CD4-positive, alpha-beta T cell treated with Interferon gamma for 1 hour (primary cell): Measurements from ENCODE around the gene KLHDC7B.
"Not testable (repeated sequence)": the region's sequence is repeated elsewhere in the genome, so short reads cannot be mapped to it uniquely, and the experiment has no call there.

Experiments used
- DNase-seq: peaks from one replicate; pipeline ENCODE4 v3.0.0-alpha.2; 2020

Gene KLHDC7B

GRCh38 chr22:50518606-50519005, 27.1 kb upstream of the KLHDC7B start:
- DNase-seq: no peak

GRCh38 chr22:50519151-50519550, 26.5 kb upstream of the KLHDC7B start:
- DNase-seq: no peak

DNA sequence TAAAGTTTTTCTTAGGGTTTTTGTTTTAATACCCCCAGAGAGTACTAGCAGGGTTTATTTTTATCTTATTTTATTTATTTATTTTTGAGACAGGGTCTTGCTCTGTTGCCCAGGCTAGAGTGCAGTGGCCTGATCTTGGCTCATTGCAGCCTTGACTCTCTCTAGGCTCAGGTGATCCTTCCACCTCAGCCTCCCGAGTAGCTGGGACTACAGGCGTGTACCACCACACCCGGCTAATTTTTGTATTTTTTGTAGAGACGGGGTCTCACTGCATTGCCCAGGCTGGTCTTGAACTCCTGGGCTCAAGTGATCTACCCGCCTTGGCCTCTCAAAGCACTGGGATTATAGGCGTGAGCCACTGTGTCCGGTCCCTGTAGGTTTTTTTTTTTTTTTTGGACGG, 25.5 kb upstream of the KLHDC7B start:
- not testable (repeated sequence) for DNase-seq

GRCh38 chr22:50520826-50521453, 24.8 kb upstream of the KLHDC7B start:
- DNase-seq: no peak

GRCh38 chr22:50521710-50522109, 24.0 kb upstream of the KLHDC7B start:
- DNase-seq: no peak

DNA sequence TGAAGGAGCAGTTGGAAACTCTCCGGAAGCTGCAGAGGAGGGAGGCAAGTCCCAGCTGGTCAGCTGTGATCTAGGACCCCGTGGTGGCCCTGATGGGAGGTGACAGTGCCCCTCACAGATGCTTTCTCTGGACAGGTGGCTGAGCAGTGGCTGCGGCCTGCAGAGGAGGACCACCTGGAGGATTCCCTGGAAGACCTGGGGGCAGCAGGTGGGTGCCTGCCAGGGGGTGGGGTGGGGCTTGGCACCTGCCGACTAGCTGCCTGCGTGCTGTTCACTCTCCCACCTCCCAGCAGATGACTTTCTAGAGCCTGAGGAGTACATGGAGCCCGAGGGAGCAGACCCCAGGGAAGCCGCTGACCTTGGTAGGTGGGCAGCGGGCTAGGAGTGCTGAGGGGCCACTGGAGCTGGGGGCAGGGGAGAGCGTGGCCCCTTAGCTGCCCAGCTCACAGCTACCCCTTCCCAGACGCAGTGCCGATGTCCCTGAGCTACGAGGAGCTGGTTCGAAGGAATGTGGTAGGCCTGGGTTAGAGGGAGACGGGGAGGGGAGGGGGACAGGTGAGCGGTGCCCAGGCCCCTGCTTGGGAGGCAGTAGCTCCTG, 23.4 kb upstream of the KLHDC7B start:
- no peak for DNase-seq

DNA sequence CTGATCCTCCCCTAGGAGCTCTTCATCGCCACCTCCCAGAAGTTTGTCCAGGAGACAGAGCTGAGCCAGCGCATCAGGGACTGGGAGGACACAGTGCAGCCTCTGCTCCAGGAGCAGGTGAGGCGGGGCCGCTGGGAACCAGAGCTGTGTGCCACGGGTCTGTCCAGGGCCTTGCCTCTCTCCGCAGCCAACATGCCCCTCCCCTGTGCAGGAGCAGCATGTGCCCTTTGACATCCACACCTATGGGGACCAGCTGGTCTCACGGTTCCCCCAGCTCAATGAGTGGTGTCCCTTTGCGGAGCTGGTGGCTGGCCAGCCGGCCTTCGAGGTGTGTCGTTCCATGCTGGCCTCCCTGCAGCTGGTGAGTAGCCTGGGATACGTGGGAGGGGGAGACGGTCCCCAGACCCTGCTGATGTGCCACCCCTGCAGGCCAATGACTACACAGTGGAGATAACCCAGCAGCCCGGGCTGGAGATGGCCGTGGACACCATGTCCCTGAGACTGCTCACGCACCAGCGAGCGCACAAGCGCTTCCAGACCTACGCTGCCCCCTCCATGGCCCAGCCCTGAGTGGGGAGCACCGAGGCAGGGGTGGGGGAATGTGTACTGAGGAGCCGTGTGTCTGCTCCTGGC, 22.8 kb upstream of the KLHDC7B start:
- DNase-seq: no peak

GRCh38 chr22:50523458-50523805, 22.3 kb upstream of the KLHDC7B start:
- DNase-seq: no peak

- no peak for DNase-seq
Observed at GRCh38 chr22:50523806-50524675, 21.7 kb upstream of the KLHDC7B start.

GRCh38 chr22:50524676-50525103, 21.0 kb upstream of the KLHDC7B start:
- DNase-seq: no peak

DNA sequence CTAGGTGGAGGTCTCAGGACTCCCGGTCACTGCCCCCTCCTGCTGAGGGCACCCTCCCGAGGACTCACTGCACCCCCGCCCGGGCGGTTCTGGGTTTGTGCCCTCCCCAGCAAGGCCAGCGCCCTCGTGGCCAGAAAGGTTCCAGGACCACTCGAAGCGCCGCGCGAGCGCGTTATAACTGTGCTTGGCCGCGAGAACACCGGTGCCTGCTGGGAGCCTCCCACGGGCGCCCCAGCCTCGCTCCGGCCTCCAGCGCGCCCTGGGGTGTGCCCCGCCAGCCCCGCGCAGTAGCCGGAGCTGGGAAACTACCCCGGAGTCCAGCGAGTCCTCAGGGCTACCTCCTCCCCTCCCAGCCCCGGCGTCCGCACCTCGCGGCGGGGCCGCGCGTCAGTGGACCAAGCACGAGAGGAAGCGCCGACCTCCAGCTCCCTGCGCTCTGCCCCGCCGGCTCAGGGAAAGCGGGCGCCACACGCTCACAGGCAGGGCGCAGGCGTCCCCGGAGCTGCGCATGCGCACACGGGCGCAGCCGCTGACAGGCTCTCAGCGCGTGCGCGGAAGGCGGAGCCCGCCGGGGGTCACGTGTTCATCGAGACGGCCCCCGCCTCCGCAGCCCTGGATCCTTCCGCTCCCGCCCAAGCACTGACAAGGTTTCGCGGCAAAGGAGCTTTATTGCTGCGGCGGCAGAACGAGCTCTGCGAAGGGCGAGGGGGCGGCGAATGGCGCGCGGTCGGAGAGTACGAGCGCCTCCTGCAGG, 20.4 kb upstream of the KLHDC7B start, which contains the start of gene SCO2:
Gene SCO2 (minus strand): TSS at position 495 of the 754 bp plus-strand sequence. CDS start 1,187 bp downstream, outside the sequence.
- DNase-seq: peak; percentile 97

DNA sequence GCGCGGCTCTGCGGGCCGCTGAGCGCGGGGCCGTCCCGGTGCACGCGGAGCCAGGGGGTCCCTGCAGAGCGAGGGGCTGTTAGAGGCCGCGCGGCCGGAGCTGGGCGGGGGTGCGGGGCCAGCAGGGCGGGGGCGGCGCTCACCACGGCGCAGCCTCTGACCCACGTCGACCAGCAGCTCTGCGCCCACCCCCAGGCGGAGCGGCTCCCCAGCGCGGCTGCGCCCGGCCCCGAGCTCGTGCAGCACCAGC, 19.9 kb upstream of the KLHDC7B start:
- no peak for DNase-seq

GRCh38 chr22:50526108-50526833, 19.4 kb upstream of the KLHDC7B start:
- peak; percentile 86 for DNase-seq

DNA sequence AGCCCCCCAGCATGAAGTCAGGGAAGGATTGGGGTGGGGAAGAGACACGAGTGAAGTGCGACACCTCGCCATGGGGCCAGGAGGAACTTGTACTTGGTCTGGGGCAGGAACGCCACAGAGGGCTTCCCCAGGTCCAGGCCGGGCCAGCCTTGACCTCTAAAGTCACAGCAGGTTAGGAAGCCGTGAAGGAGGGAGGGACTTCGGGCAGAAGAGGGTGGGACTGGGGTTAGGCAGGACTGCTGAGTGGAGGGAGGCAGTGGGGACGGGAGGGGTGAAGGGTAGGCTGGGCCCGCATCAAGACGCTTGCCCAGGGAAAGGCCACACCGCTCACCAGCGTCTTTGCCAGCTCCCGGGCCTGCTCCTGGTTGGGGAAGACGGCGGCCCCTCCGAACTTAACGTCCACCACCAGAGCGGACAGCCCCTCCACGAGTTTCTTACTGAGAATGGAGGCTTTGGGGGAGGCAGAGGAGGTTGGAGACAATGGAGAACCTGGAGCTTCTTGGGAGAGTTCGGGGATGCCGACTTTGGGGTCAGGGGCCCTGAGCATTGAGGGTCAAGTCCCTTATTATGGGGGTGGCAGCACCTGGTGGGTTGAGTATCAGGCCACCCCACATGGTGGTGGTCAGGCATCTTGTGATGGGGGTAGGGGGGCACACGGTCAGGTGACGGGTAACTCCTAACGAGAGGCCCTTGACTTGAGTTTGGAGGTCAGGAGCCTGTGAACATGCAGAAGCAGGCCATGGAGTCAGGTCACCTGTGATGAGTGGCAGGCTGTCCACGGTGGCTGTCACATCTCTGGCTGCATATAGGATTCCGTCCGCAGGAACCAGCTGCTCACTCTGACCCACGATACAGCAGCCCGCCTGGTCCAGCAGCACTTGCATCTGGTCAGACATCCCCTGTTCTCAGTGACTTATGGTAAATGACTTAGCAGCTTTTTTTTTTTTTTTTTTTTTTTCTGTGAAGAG, 18.6 kb upstream of the KLHDC7B start:
- DNase-seq: peak; percentile 73

- no peak for DNase-seq
Observed at GRCh38 chr22:50527921-50528681, 17.6 kb upstream of the KLHDC7B start.

- DNase-seq: no peak
Observed at GRCh38 chr22:50528682-50529415, 16.9 kb upstream of the KLHDC7B start.

DNA sequence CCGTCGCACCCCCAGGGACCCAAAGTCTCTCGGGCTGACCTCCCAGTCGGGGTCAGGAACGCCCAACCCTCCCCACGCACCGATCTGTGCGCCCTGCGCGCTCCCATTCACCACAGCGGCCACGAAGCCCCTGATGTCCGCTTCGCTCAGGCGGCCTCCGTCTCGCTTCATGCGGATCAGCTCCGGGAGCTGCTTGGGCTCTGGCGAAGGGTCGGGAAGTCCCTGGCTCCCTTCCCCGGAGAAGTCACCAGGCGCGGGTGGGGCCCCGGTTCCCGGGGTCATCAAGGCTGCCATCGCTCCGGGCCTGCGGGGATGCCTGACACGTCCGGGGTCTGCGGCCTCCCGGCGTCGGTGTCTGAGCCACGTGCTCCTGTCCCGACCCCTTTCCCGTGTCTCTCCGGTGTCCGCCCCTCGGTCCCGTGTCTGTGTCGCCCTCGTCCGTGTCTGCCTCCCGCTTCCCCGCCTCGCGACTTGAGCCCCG, 16.2 kb upstream of the KLHDC7B start:
- no peak for DNase-seq

DNA sequence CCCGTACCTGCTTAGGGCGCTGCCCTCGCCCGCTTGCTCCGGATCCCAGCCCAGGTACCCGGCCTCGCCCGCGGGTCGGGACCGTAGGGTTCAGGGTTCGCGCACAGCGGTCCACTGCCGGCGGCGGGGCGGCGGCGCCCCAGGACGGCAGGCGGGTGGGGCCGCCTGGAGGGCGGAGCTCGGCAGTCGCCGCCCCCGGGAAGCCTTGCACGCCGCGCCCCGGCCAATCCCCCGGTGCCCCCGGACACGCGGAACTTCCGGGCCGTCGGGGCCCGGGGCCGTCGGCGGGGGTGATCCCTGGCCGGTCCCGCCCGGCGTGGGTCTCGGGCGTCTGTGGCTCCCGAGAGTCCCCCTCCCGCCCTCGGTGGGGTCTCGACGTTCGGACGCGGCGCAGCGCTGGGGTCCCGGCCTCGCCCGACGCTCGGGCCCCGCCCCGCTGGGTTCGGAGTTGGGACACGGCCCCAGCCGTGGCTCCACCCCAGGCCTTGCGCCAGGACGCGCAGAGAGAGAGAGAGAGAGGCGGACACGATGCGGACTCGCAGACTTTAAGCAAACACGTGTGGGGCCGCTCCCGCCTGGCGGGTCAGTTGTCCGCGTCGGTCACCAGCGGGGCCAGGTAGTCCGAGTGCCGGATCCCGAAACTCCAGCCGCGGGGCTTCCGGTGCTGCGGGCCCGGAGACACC, 15.7 kb upstream of the KLHDC7B start, which contains the start of gene TYMP:
Gene TYMP (minus strand): TSS at position 116 of the 683 bp plus-strand sequence. CDS start 303 bp downstream, outside the sequence.
- DNase-seq: peak; percentile 81

- DNase-seq: no peak
Observed at GRCh38 chr22:50530580-50530876, 15.2 kb upstream of the KLHDC7B start.
